BLaER1 (cell line): ENCODE data around the gene ZXDC.

ENCODE experiments used
- H3K27ac ChIP-seq: shearing (Covaris generic); formaldehyde crosslinking; 2 replicates; pipeline ENCODE4 v1.8.1; 2022
- H3K27me3 ChIP-seq: shearing (Covaris generic); formaldehyde crosslinking; 2 replicates; pipeline ENCODE4 v1.8.1; 2022
- H3K36me3 ChIP-seq: shearing (Covaris generic); formaldehyde crosslinking; 2 replicates; pipeline ENCODE4 v1.8.1; 2022
- H3K4me1 ChIP-seq: shearing (Covaris generic); formaldehyde crosslinking; 2 replicates; pipeline ENCODE4 v1.8.1; 2022
- H3K4me2 ChIP-seq: shearing (Covaris generic); formaldehyde crosslinking; 2 replicates; pipeline ENCODE4 v1.8.1; 2022
- H3K4me3 ChIP-seq: shearing (Covaris generic); formaldehyde crosslinking; 2 replicates; pipeline ENCODE4 v1.8.1; 2022
- H3K9ac ChIP-seq: shearing (Covaris generic); formaldehyde crosslinking; 2 replicates; pipeline ENCODE4 v1.8.1; 2022
- H3K9me3 ChIP-seq: shearing (Covaris generic); formaldehyde crosslinking; 2 replicates; pipeline ENCODE4 v1.8.1; 2022
- H4K20me1 ChIP-seq: shearing (Covaris generic); formaldehyde crosslinking; 2 replicates; pipeline ENCODE4 v1.8.1; 2022
- Cebpa-rat ChIP-seq: shearing (Covaris generic); IDR thresholded peaks from 2 replicates; pipeline ENCODE4 v1.8.1; 2022

Gene ZXDC

GRCh38 chr3:126456766-126457388, 18.8 kb downstream of the ZXDC start:
- Histone ChIP-seq H3K9ac (no peak overlapping the region), H3K27ac (no peak overlapping the region), H3K27me3 (no peaks in the 10 kb centered on the region), H3K9me3 (no peaks in the 10 kb centered on the region), H3K4me3 (no peak overlapping the region), H4K20me1 (peaks cover 97% of the 10 kb centered on the region), H3K4me2 (no peak overlapping the region), H3K36me3 (peaks cover 96% of the 10 kb centered on the region), H3K4me1 (no peaks in the 10 kb centered on the region)
- TF ChIP-seq Cebpa-rat, result no peak

GRCh38 chr3:126456211-126456610, 19.5 kb downstream of the ZXDC start:
- Histone ChIP-seq H3K9ac (no peak overlapping the region), H3K4me3 (no peak overlapping the region), H3K27ac (no peak overlapping the region), H3K36me3 (peaks cover 96% of the 10 kb centered on the region), H3K4me2 (no peak overlapping the region), H3K9me3 (no peaks in the 10 kb centered on the region), H3K27me3 (no peaks in the 10 kb centered on the region), H3K4me1 (no peaks in the 10 kb centered on the region), H4K20me1 (peaks cover 97% of the 10 kb centered on the region)
- no peak for TF ChIP-seq Cebpa-rat

- Histone ChIP-seq H3K27ac (no peak overlapping the region), H3K9ac (no peak overlapping the region), H3K4me1 (no peaks in the 10 kb centered on the region), H3K4me3 (no peak overlapping the region), H3K36me3 (peaks cover 96% of the 10 kb centered on the region), H3K4me2 (no peak overlapping the region), H3K9me3 (no peaks in the 10 kb centered on the region), H4K20me1 (peaks cover 97% of the 10 kb centered on the region), H3K27me3 (no peaks in the 10 kb centered on the region)
- no peak for TF ChIP-seq Cebpa-rat
Measured at GRCh38 chr3:126454437-126455198, 21.1 kb downstream of the ZXDC start.

GRCh38 chr3:126454025-126454424, 21.7 kb downstream of the ZXDC start:
- TF ChIP-seq Cebpa-rat, result no peak
- H3K27ac ChIP-seq, result no peak overlapping the region
- H3K4me3 ChIP-seq, result no peak overlapping the region
- peaks cover 96% of the 10 kb centered on the region for H3K36me3 ChIP-seq
- H3K4me1 ChIP-seq, result no peaks in the 10 kb centered on the region
- H3K27me3 ChIP-seq, result no peaks in the 10 kb centered on the region
- no peak overlapping the region for H3K9ac ChIP-seq
- H4K20me1 ChIP-seq, result peaks cover 97% of the 10 kb centered on the region
- no peaks in the 10 kb centered on the region for H3K9me3 ChIP-seq
- H3K4me2 ChIP-seq, result no peak overlapping the region

GRCh38 chr3:126452213-126452612, 23.5 kb downstream of the ZXDC start:
- Histone ChIP-seq H3K36me3 (peaks cover 91% of the 10 kb centered on the region), H4K20me1 (peaks cover 94% of the 10 kb centered on the region), H3K4me3 (no peak overlapping the region)

DNA sequence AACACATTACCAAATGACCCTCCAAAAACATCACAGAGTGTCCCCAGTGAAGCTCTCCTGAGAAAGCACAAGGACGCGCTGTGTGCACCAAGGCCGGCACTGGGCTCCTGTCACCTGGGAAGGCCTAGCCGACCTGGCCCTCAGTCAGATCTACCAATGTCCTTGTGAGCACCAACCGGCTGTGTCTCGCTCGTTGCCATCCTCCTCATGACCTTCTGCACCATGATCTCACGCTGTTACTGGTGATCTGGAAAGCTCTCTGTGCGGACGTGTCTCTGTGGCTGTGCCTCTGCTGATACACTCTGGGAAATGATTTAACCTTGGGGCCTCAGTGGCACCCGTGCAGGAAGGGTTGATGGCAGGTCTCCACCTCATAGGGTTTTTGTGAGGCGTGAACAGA, 24.2 kb downstream of the ZXDC start:
- H4K20me1 ChIP-seq, result peaks cover 93% of the 10 kb centered on the region
- H3K36me3 ChIP-seq, result peaks cover 84% of the 10 kb centered on the region
- no peak for TF ChIP-seq Cebpa-rat
- no peaks in the 10 kb centered on the region for H3K9me3 ChIP-seq
- H3K4me1 ChIP-seq, result no peaks in the 10 kb centered on the region
- H3K27me3 ChIP-seq, result no peaks in the 10 kb centered on the region
- H3K9ac ChIP-seq, result no peak overlapping the region
- H3K4me2 ChIP-seq, result no peak overlapping the region
- H3K27ac ChIP-seq, result no peak overlapping the region
- no peak overlapping the region for H3K4me3 ChIP-seq

More at GRCh38 chr3:126452213-126452612, 23.5 kb downstream of the ZXDC start:
- H3K9ac ChIP-seq, result no peak overlapping the region
- no peak overlapping the region for H3K4me2 ChIP-seq
- TF ChIP-seq Cebpa-rat, result no peak
- H3K27ac ChIP-seq, result no peak overlapping the region
- H3K4me1 ChIP-seq, result no peaks in the 10 kb centered on the region
- no peaks in the 10 kb centered on the region for H3K9me3 ChIP-seq
- no peaks in the 10 kb centered on the region for H3K27me3 ChIP-seq

DNA sequence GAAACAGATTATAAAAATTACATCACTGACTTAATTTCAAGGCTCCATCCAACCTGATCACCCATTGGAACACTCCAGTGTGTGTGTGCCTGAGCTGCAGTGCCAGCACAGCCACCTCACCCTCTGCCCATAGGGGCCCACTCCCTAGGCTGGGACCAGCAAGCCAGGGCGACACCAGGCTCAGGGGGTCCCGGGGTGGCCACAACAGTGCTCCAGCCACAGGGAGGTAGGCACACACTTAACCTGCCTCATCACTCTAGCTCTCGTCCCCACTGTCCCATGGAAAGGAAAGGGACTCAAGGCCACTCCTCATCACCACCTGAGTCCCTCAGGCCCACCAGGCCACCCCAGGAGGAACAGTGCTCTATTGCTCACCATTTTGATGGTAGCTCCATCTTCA, 24.9 kb downstream of the ZXDC start:
- no peaks in the 10 kb centered on the region for H3K27me3 ChIP-seq
- TF ChIP-seq Cebpa-rat, result no peak
- H3K4me3 ChIP-seq, result no peak overlapping the region
- no peak overlapping the region for H3K9ac ChIP-seq
- peaks cover 93% of the 10 kb centered on the region for H4K20me1 ChIP-seq
- H3K27ac ChIP-seq, result no peak overlapping the region
- H3K4me1 ChIP-seq, result no peaks in the 10 kb centered on the region
- H3K9me3 ChIP-seq, result no peaks in the 10 kb centered on the region
- H3K36me3 ChIP-seq, result peaks cover 83% of the 10 kb centered on the region
- no peak overlapping the region for H3K4me2 ChIP-seq

- no peak for TF ChIP-seq Cebpa-rat
- H3K36me3 ChIP-seq, result peaks cover 83% of the 10 kb centered on the region
- no peak overlapping the region for H3K9ac ChIP-seq
- no peaks in the 10 kb centered on the region for H3K27me3 ChIP-seq
- no peaks in the 10 kb centered on the region for H3K4me1 ChIP-seq
- H3K4me3 ChIP-seq, result no peak overlapping the region
- no peak overlapping the region for H3K27ac ChIP-seq
- H3K9me3 ChIP-seq, result no peaks in the 10 kb centered on the region
- H3K4me2 ChIP-seq, result no peak overlapping the region
- peaks cover 93% of the 10 kb centered on the region for H4K20me1 ChIP-seq
Measured at GRCh38 chr3:126450219-126450618, 25.5 kb downstream of the ZXDC start.

- Histone ChIP-seq H3K27me3 (no peaks in the 10 kb centered on the region), H3K36me3 (peaks cover 79% of the 10 kb centered on the region), H3K9ac (no peak overlapping the region), H3K4me1 (no peaks in the 10 kb centered on the region), H3K4me3 (no peak overlapping the region), H4K20me1 (peaks cover 91% of the 10 kb centered on the region), H3K27ac (no peak overlapping the region), H3K4me2 (no peak overlapping the region), H3K9me3 (no peaks in the 10 kb centered on the region)
- no peak for TF ChIP-seq Cebpa-rat
Measured at GRCh38 chr3:126449621-126450051, 26.1 kb downstream of the ZXDC start.

GRCh38 chr3:126448893-126449180, 26.9 kb downstream of the ZXDC start:
- Histone ChIP-seq H4K20me1 (peaks cover 85% of the 10 kb centered on the region), H3K9me3 (no peaks in the 10 kb centered on the region), H3K4me3 (no peak overlapping the region), H3K27me3 (no peaks in the 10 kb centered on the region), H3K36me3 (peaks cover 74% of the 10 kb centered on the region), H3K27ac (no peak overlapping the region), H3K9ac (no peak overlapping the region), H3K4me2 (no peak overlapping the region), H3K4me1 (no peaks in the 10 kb centered on the region)
- no peak for TF ChIP-seq Cebpa-rat
